ENCODE results near the gene GRAMD4.

Gene GRAMD4

DNA sequence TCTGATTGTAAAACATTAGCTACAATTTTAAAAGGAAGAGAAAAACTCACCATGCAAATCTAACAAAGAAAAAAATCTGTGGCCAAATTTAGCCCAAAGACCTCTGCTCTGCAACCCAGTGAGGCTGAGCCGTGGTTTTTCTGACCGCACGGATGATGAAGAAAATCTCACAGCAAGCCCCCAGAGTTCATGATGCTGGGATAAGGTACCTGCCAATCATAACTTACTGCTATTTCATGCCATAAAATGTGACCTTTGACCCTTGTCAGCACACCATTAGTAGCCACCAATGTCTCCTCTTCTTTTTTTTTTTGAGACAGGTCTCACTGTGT, 106.8 kb downstream of the GRAMD4 start:
- in situ Hi-C loops (cut with HindIII; ENCODE audit: low pct_ligation_motif_present, low sequenced_read_pairs), result no loop called here
- H3K27me3 ChIP-seq (replicated peaks), result no peaks in the 10 kb centered on the region

DNA sequence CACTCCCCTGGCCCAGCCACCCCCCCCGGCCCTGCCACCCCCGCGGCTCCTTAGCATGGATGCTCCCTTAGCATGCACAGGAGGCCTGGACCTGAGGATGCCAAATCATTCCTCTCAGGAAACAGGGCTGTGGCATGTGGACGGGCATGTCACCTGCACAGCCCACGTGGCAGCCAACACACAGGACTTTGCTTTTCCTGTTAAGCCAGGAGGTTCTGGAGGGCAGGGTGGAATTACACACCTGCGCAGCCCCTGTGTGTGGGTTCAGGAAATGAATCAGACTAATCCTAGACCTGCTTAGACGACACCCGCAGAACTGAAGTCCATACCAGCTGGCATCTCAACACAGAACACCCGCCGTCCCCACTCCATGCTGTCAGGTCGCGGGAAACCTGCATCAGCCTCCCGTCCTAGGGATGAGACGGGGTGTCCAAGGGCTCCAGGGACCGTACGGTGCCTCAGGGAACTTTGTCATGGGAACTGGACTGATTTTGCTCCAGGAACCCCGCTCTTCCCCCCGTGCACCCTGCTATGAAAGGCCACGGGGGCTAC, 107.7 kb downstream of the GRAMD4 start:
- DNase-seq, result no peak
- H3K4me3 ChIP-seq (ENCODE audit: low read depth, low read length), result no peak overlapping the region
- in situ Hi-C loops (cut with HindIII; ENCODE audit: low pct_ligation_motif_present, low sequenced_read_pairs), result no loop called here
- TF ChIP-seq, protein P1, sequence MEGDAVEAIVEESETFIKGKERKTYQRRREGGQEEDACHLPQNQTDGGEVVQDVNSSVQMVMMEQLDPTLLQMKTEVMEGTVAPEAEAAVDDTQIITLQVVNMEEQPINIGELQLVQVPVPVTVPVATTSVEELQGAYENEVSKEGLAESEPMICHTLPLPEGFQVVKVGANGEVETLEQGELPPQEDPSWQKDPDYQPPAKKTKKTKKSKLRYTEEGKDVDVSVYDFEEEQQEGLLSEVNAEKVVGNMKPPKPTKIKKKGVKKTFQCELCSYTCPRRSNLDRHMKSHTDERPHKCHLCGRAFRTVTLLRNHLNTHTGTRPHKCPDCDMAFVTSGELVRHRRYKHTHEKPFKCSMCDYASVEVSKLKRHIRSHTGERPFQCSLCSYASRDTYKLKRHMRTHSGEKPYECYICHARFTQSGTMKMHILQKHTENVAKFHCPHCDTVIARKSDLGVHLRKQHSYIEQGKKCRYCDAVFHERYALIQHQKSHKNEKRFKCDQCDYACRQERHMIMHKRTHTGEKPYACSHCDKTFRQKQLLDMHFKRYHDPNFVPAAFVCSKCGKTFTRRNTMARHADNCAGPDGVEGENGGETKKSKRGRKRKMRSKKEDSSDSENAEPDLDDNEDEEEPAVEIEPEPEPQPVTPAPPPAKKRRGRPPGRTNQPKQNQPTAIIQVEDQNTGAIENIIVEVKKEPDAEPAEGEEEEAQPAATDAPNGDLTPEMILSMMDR (IDR thresholded peaks at IDR 0.05; ENCODE audit: low read depth, low read length, missing control alignments), result no peak
- H3K27me3 ChIP-seq (replicated peaks), result no peaks in the 10 kb centered on the region
- no peak overlapping the region for H3K27ac ChIP-seq
- peaks cover 4% of the 10 kb centered on the region for H3K36me3 ChIP-seq (replicated peaks)

More for the DNA sequence above, 106.8 kb downstream of the GRAMD4 start:
- Histone ChIP-seq H3K4me3 (ENCODE audit: low read depth, low read length) (no peak overlapping the region), H3K27ac (no peak overlapping the region), H3K36me3 (replicated peaks) (peaks cover 4% of the 10 kb centered on the region)
- TF ChIP-seq, protein P1 (IDR thresholded peaks at IDR 0.05; ENCODE audit: low read depth, low read length, missing control alignments), result no peak
- no peak for DNase-seq

DNA sequence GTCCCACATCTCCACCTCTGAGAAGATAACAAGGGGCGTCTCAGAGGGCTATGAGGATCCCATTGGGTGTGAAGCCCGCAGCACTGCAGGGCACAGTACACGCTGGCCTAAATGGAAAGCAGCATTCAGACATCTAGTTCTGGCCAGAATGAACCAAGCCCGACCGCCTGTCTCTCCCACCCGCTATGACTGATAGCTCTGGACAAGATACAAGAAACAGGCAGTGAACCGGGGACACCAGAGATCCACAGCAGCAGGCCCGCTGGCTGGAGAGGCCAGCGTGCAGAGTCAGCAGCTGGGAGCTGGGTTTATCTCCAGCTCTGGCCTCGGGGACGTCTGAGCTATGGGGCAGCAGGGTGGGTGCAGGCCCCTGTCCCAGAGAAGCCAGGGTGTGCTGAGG, 108.3 kb downstream of the GRAMD4 start:
- in situ Hi-C loops (cut with HindIII; ENCODE audit: low pct_ligation_motif_present, low sequenced_read_pairs), result no loop called here
- peaks cover 4% of the 10 kb centered on the region for H3K36me3 ChIP-seq (replicated peaks)
- no peak overlapping the region for H3K27ac ChIP-seq
- no peak for DNase-seq
- no peaks in the 10 kb centered on the region for H3K27me3 ChIP-seq (replicated peaks)
- no peak overlapping the region for H3K4me3 ChIP-seq (ENCODE audit: low read depth, low read length)
- TF ChIP-seq, protein P1 (IDR thresholded peaks at IDR 0.05; ENCODE audit: low read depth, low read length, missing control alignments), result no peak

All from brain microvascular endothelial cell (primary cell).